ENCODE data around the gene LIN28A.

LIN28A gene

GRCh38 chr1:26388791-26389445, 21.7 kb upstream of the LIN28A start:
- no peak for DNase-seq

- no peak for DNase-seq
These were observed 20.9 kb upstream of the LIN28A start for GRCh38 chr1:26389604-26390247.

- DNase-seq = no peak
These were observed 19.2 kb upstream of the LIN28A start for GRCh38 chr1:26391450-26391849.

DNA sequence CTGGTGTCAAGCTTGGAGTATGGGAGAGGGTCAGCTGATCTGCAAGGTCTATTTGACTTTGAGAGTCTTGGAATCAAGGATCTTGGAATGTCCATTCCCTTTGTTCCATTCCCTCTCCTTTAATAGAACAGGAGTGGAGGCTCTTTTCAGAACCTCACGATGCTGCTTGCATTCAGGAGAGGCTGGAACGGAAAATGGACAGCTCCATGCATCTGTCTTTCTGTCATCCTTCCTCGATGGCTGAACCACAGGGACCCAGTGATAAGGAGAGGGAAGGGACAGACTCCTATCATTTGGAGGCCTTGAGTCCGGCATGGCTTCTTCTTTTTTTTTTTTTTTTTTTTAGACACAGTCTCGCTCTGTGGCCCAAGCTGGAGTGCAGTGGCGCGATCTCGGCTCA, 14.9 kb upstream of the LIN28A start:
- no peak for DNase-seq

GRCh38 chr1:26399034-26399433, 11.6 kb upstream of the LIN28A start:
- DNase-seq = no peak

- no peak for DNase-seq
These were observed 8.7 kb upstream of the LIN28A start for GRCh38 chr1:26401891-26402290.

- DNase-seq = no peak
These were observed 7.0 kb upstream of the LIN28A start for GRCh38 chr1:26403656-26404055.

DNA sequence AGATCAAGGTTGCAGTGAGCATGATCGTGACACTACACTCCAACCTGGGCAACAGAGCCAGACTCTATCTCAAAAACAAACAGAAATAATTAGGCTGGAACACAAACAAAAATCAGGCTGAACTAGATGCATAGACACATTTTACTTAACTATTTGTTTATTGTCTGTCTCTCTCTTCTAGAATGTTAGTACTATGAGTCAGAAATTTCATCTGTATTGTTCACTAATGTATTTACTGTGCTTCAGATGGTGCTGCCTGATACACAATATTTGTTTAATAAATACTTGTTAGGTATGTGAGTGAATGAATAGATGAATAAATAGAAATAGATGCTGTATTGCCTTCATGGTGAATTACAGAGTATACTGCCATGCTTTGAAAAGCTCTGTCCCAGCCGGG, 6.0 kb upstream of the LIN28A start:
- DNase-seq = no peak

DNA sequence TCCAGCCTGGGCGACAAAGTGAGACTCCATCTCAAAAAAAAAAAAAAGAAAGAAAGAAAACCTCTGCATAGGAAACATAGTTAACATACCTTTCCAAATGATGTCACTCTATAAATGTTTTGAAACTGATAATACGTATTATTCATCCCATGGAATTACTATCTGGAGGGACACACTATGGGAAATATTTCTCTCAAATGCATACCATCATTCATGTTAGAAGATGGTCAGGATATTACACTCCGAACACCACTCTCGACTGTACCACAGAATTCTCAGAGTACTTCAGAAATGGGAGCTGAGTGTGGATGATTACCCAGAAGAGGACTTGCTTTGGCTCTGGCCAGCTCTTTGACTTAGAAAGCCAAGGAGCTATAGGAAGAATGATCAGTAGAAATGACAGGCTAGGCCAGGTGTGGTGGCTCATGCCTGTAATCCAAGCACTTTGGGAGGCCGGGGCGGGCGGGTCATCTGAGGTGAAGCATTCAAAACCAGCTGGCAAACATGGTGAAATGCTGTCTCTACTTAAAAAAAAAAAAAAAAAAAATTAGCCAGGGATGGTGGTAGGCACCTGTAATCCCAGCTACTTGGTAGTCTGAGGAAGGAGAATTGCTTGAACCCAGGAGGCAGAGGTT, 5.2 kb upstream of the LIN28A start:
- no peak for DNase-seq

DNA sequence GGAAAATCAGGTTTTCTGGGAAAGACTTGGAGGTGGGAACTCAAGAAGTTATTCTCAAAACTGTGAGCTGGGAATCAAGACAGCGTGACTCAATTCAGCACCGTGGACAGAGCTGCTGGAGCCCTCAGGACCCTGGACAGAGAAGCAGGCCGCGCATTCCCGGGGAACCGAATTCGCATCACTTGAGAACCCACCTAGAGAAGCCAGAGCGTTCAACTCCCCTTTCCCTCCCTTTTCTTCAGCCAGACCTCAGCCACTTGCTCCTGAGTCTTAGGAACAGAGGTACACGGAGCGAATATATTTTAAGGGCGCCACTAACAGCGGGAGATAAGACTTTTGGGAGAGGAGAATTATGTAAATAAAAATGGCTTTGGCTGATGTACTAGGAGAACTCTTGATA, 2.0 kb upstream of the LIN28A start:
- DNase-seq = peak; percentile 74

- no peak for DNase-seq
These were observed 1.3 kb upstream of the LIN28A start for GRCh38 chr1:26409191-26409807.

DNA sequence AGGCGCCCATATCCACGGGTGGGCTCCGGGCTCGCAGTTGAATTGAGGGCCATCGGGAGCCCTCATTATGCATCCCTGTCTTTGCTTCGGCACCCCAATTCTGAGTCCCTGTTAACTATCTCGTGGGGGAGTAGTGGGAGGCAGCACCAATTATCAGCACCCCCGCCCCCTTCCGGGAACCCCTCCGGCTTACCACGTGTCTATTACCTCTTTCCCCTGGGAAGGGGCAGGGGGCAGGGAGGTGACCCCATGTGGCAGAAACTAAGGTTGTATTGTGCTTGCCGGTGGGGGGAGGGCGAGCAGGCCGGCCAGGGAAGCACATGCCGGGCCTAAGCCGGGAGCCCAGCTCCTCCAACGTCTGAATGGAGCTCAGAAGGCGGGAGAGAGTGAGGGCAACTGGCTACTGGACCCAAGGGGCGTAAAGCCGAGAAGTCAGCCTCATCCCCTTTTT, 1.0 kb downstream of the LIN28A start:
- no peak for DNase-seq

DNA sequence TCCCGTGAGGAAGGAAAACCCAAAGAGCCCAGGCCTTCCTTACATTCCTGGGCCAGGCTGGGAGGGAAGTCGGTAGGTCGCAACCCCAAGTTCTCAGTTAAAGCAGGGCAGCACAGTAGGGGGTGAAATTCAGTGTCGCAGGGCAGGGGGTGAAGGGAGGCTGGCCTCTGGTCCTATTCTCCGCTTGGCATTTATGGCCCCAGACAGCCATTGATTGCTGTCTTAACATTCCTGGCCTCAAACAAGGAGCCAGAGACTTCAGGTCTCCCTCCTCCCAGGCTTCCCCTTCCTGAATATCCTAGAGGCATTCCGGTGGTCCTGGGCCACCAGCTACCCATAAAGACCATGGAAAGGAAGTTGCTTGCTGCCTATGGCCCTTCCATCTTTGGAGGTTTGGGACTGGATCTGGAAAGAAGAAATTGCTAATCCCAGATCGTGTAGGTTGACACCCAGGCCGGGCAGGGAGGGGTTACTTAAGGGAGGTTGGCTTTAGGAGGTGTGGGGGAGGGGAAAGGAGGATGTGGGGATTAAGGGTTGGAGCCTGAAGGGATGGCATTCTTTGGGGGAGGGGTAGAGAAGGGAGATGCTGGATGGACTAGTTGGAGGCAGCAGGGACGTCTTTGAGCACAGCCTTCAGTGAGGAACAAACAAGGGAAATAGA, 1.7 kb downstream of the LIN28A start:
- no peak for DNase-seq

DNA sequence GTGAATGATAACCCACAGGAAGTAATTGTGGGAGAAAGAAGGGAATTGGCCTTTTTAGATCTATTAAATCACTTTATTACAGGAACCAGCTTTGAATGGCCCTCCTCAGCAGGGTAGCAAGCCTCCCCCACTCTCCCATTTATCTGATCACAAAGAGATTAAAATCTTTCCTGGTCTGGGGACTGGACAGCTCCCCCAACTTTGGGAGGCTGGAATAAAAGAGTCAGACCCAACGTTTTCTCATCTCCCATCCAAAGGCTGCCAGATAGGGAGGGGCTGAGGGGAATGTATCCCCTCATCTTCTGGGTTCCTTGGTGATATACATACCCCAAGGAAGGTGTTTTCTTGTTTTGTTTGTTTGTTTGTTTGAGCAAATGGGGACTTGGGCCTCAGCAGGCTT, 2.4 kb downstream of the LIN28A start:
- no peak for DNase-seq

- DNase-seq = peak; percentile 84
These were observed 6.6 kb downstream of the LIN28A start for GRCh38 chr1:26417111-26417759.

GRCh38 chr1:26418865-26419349, 8.3 kb downstream of the LIN28A start:
- no peak for DNase-seq

GRCh38 chr1:26419494-26419893, 8.9 kb downstream of the LIN28A start:
- no peak for DNase-seq

- no peak for DNase-seq
These were observed 19.1 kb downstream of the LIN28A start for GRCh38 chr1:26429721-26430120.

GRCh38 chr1:26431979-26432695, 21.5 kb downstream of the LIN28A start, which contains the start of gene DHDDS:
Gene DHDDS, plus strand, starts transcription at chr1:26432321. Its CDS starts 625 bp downstream, at chr1:26432946.
- DNase-seq = peak; percentile 99

DNA sequence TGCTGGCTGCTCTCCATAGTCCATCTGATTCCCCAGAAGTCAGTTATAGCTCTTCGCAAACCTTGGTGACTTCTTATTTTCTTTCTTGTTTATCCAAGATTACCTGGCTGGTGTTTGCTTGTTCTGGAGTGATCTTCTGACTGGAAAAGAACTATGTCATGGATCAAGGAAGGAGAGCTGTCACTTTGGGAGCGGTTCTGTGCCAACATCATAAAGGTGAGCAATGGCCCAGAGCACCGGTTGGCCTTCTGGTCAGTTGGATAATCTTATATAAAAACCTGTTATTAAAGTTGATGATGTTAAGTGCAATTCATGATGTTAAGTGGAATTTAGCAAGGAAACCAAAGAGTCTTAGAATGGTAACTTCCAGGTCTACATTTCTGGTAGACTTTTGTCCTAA, 22.2 kb downstream of the LIN28A start:
- no peak for DNase-seq

DNA sequence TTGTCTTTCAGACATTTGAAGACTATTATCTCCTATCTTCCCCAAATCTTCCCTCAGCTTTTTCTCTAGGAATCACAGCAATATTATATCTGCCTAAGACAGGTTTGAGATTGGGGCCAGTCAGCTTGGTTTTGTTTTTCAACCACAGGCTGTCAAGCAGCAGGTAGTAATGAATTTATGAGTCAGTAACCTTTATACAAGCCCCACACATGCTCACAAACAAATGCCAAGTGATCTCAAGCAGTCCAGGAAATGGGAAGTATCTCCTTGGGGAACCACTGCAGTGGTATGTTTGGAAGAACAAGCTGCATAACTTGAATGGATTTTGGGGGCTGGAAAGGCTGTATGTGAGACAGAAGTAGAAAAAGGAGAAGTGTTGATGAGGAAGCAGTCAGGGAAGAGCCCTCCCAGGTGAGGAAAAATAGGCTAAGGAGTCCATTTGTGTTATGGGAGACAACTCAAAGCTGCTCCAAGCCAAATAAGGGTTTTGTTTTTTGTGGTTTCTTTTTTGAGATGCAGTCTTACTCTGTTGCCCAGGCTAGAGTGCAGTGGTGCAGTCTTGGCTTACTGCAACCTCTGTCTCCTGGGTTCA, 23.6 kb downstream of the LIN28A start:
- DNase-seq = no peak
